WTC11 (cell line): ENCODE results near the gene LBX2.

Experiments used
- CTCF ChIP-seq: fragments of 200-600 bp; IDR thresholded peaks from 2 replicates; pipeline ENCODE4 v1.8.0; 2022; ENCODE audit warnings: antibody characterized with exemption
- MAX ChIP-seq: sonication (generic); formaldehyde crosslinking; IDR thresholded peaks from 2 replicates; pipeline ENCODE4 v1.8.0; 2022; ENCODE audit warnings: mild to moderate bottlenecking, missing genetic modification reagents

GRCh38 chr2:74454654-74455511 lies 44.5 kb downstream of the LBX2 start, which contains the start of gene INO80B:
- no peak for TF ChIP-seq CTCF
- TF ChIP-seq MAX = peak; percentile 83; the same call in 1 of the 2 replicates
